GM12874 (cell line): ENCODE results near the gene NFYC.

ENCODE experiments used
- TF ChIP-seq, protein P1 (sequence below): IDR thresholded peaks from 2 replicates; pipeline ENCODE4 v1.5.1; 2011; ENCODE audit warnings: low read depth, mild to moderate bottlenecking, control low read depth, low read length, moderate library complexity; ENCODE audit not compliant: insufficient read depth

NFYC gene

DNA sequence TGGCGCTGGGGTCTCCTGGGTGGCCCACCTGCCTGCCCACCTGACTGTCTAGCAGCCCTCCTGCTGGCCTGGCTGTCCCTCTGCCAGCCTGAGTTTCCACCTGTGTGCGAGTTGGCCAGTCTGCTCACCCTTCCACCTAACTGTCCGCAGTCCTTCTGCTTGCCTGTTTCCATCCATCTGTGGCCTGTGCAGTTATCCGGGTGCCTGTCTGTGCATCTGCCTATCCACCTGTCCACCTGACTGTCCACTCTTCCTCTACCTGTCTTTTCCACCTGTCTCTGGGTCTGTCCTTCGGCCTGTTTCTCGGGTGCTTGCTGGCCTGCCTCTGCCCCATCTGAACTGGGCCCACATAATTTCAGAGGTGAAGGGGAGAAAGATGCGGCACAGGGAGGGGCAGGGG, 93.9 kb downstream of the NFYC start:
- TF ChIP-seq, protein P1, sequence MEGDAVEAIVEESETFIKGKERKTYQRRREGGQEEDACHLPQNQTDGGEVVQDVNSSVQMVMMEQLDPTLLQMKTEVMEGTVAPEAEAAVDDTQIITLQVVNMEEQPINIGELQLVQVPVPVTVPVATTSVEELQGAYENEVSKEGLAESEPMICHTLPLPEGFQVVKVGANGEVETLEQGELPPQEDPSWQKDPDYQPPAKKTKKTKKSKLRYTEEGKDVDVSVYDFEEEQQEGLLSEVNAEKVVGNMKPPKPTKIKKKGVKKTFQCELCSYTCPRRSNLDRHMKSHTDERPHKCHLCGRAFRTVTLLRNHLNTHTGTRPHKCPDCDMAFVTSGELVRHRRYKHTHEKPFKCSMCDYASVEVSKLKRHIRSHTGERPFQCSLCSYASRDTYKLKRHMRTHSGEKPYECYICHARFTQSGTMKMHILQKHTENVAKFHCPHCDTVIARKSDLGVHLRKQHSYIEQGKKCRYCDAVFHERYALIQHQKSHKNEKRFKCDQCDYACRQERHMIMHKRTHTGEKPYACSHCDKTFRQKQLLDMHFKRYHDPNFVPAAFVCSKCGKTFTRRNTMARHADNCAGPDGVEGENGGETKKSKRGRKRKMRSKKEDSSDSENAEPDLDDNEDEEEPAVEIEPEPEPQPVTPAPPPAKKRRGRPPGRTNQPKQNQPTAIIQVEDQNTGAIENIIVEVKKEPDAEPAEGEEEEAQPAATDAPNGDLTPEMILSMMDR, result no peak

DNA sequence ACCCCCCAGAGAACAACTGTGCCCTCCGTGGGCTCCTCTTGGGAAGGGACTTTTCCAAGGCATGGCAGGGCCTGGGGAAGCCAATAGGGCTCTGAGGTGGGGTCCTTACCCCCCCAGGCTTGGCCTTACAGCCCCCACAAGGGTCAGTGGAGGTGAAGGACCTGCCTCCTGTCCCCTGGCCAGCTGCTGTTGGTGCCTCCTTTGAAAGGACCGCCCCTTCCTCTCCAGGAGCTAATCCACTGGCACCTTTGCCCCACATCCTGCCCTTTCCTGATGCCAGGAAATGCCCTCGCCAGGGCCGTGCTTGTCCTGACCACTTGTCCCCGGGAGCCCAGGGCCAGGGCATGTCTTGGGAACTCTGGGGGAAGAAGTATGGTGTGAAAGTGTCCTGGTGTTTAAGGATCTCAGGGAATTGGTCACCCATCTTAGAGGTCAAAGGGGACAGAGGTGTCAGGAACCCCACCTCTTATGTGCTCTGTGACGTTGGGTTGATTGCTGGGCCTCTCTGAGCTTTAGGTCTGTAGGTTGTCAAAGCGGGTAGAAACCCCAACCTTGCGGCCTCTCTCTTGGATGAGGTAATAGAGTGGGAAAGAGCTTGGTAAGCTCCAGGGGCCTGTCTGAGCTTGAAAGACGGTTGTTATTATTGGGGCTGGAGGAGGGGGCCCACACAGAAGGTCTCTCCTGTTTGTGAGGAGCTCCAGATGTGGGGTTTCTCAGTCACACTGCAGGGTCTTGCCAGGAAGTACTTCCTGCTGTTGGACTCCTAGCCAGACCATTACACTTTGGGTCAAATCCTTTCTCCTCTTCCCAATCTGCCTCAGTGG, 94.9 kb downstream of the NFYC start:
- TF ChIP-seq, protein P1, result no peak

DNA sequence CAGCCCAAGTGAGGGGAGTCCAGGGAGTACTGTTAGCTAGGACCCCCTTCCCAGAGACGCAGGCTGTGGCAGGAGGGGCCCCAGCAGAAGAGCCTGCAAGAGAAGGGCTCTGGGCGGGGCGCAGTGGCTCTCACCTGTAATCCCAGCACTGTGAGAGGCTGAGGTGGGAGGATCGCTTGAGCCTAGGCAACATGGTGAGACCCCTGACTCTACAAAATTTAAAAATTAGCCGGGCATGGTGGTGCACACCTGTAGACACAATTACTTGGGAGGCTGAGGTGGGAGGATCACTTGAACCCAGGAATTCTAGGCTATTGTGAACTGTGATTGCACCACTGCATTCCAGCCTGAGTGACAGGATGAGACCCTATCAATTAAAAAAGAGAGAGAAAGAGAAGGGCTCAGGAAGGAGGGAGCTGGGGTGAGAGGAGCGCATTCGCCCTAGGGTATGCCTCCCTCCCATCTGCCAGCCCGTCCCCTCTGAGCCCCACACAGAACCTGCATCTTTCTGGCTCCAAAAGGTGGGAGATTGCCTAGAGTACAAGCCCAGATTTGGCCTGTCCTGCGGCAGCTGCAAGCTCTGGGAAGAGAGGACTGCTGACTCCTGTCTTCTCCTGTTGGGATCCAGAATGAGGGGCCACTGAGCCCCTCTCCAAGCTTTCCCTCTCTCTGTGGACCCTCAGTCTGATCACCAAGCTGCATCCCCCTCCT, 95.6 kb downstream of the NFYC start:
- TF ChIP-seq, protein P1, result no peak

DNA sequence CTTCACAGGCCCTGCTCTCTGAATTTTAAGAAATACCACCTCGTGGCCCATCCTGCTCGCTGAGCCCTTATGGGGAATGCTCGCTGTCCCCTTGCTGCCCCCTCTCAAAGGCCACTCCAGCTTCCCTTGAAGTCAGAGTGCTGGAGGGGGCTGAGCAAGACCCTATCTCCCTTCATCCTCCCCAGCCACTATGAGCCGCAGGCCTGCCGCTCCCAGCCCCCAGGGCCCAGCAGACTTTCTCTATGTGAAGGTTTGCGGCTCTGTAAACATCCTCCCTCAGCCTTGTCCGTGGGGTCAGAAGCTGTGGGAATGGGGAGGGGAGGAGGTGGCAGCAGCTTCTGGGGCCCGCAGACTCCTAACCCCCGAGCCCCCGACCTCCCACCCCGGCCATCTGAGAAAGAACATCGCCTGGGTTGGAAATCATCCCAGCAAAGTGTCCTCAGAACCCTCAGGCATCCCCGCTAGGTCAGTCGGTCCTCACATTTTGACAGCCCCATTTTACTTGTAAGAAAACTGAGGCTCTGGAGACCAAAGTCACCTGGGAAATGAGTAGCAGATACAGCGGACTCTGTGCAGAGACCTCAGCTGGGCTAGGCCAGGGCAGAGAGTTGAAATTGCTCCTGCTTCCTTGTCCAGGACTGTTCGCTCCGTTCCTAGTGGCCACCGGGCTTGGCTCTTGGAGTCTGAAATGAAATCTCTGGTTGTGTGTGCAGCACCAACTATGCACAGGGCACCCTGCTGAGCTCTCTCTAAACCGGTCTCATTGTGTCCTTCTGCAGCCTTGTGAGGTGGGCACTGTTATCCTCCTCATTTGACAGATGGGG, 96.4 kb downstream of the NFYC start:
- TF ChIP-seq, protein P1, result no peak

DNA sequence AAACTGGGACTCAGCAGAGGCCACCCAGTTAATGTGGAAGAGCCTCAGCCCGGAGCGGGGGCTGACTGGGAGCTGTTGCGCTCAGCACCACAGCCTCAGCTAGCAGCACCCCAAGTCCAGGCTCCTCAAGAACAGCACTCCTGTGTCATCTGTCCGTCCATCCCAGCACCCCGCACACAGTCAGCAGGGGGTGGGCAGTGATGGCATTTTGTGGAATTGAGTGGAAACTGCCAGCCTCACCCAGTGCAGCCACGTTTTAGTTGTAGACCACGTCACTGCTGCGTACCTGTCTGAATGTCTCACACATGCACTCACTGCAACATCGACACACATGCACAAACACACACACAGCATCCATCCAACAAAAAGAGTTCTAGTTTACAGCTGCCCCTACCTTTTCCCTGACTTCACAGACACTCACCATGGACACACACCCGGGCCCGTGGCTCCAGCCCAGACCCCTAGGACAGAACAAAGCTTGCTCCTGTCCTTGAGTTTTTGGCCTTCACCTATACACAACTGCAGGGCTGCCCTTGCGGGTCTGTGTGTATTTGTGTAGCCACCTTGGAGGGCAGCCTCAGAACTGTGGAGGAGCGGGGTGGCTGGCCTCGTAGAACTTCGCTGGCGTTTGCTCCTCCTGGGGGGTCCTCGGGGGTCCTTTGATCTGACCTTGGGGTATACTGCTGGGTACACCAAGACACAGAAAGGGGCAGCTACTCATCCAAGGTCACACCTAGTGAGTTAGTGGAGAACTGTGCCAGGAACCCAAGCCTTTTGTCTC, 97.2 kb downstream of the NFYC start:
- TF ChIP-seq, protein P1, result no peak

DNA sequence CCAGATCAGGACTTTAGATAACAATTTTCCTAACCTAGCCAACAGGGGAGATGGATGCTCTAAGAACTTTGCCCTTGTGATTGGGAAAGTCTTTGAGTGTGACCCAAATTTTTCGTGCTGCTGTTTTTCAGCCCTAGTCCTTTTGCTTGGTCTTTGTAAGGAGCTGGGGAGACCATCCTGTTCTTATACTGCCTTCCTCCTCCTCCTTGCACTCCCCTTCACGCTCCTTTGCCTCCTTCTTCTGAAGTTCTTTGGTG, 97.8 kb downstream of the NFYC start:
- TF ChIP-seq, protein P1, result no peak
